IMR-90 (cell line): ENCODE measurements around the gene FGB. TPM values are rescaled to one million over a fixed set of nuclear protein-coding genes. Genes with fewer than 3 reads are reported as not detected.

ENCODE experiments used
- ATAC-seq: fragments of 200-7000 bp; cut with Tn5 transposase; 2 replicates; pipeline ENCODE4 v1.9.1; 2020; ENCODE audit warnings: low read depth, mild to moderate bottlenecking, moderate library complexity
- BruUV-seq: library from RNA; stranded (reverse); fragments of 400-500 nt; replicated peaks from 2 replicates; lab custom pipeline; 2021; lab: Mats Ljungman, UMichigan
- CTCF ChIA-PET: fragments of 300-600 bp; formaldehyde crosslinking; extraction: SDS; loops from one replicate; lab custom pipeline; 2021; ENCODE audit warnings: antibody characterized with exemption; lab: Yijun Ruan, JAX
- POLR2A ChIA-PET: fragments of 300-600 bp; sonication (Branson Sonifier 250); formaldehyde crosslinking; loops from one replicate; lab custom pipeline; 2022; ENCODE audit warnings: antibody characterized with exemption; ENCODE audit not compliant: unreplicated experiment; lab: Charles Lee
- DNase-seq: peaks from one replicate; pipeline ENCODE4 v3.0.0; 2013
- H2AFZ ChIP-seq: replicated peaks from 2 replicates; pipeline ENCODE3; 2013; ENCODE audit warnings: low read length, mild to moderate bottlenecking; ENCODE audit not compliant: poor library complexity
- H2AK5ac ChIP-seq: 2 replicates; pipeline ENCODE4 v1.6.1; 2013; ENCODE audit warnings: low read depth, low read length, inconsistent platforms
- H2AK9ac ChIP-seq: replicated peaks from 2 replicates; pipeline ENCODE3; 2013; ENCODE audit warnings: mild to moderate bottlenecking, low read depth, low read length, moderate library complexity; ENCODE audit not compliant: poor library complexity
- H2BK120ac ChIP-seq: 2 replicates; pipeline ENCODE4 v1.6.1; 2013; ENCODE audit warnings: low read depth, low read length, inconsistent platforms
- H2BK15ac ChIP-seq: 3 replicates; pipeline ENCODE4 v1.6.1; 2013; ENCODE audit warnings: low read depth, low read length, inconsistent platforms
- H2BK20ac ChIP-seq: 2 replicates; pipeline ENCODE4 v1.6.1; 2013; ENCODE audit warnings: low read depth, mild to moderate bottlenecking, inconsistent platforms, low read length, moderate library complexity
- H2BK5ac ChIP-seq: 2 replicates; pipeline ENCODE4 v1.6.1; 2013; ENCODE audit warnings: mild to moderate bottlenecking, low read depth, low read length, inconsistent platforms; ENCODE audit not compliant: poor library complexity, severe bottlenecking
- H3K14ac ChIP-seq: replicated peaks from 2 replicates; pipeline ENCODE4 v1.6.1; 2013; ENCODE audit warnings: low read depth, low read length, inconsistent platforms
- H3K18ac ChIP-seq: 2 replicates; pipeline ENCODE4 v1.6.1; 2013; ENCODE audit warnings: low read depth, low read length, control low read depth
- H3K23ac ChIP-seq: 2 replicates; pipeline ENCODE4 v1.6.1; 2013; ENCODE audit warnings: low read depth, low read length, inconsistent platforms
- H3K27ac ChIP-seq: 2 replicates; pipeline ENCODE4 v1.5.1; 2013; ENCODE audit warnings: mild to moderate bottlenecking, control low read depth, low read length; ENCODE audit not compliant: insufficient read depth
- H3K27me3 ChIP-seq: 2 replicates; pipeline ENCODE4 v1.6.1; 2013; ENCODE audit warnings: low read length; ENCODE audit not compliant: control insufficient read depth, insufficient read depth
- H3K36me3 ChIP-seq: 2 replicates; pipeline ENCODE4 v1.6.1; 2013; ENCODE audit warnings: low read length, mixed read lengths; ENCODE audit not compliant: control insufficient read depth, insufficient read depth
- H3K4ac ChIP-seq: 2 replicates; pipeline ENCODE4 v1.6.1; 2013; ENCODE audit warnings: low read depth, low read length, inconsistent platforms
- H3K4me1 ChIP-seq: 2 replicates; pipeline ENCODE4 v1.6.1; 2013; ENCODE audit warnings: low read length, mixed read lengths; ENCODE audit not compliant: control insufficient read depth, insufficient read depth
- H3K4me2 ChIP-seq: 2 replicates; pipeline ENCODE4 v1.6.1; 2013; ENCODE audit warnings: low read depth, mild to moderate bottlenecking, control low read depth, low read length, moderate library complexity
- H3K4me3 ChIP-seq: 2 replicates; pipeline ENCODE4 v1.5.1; 2013; ENCODE audit warnings: low read depth, mild to moderate bottlenecking, control low read depth, low read length, moderate library complexity; ENCODE audit not compliant: insufficient read depth
- H3K56ac ChIP-seq: 2 replicates; pipeline ENCODE4 v1.6.1; 2013; ENCODE audit warnings: low read length, inconsistent platforms; ENCODE audit not compliant: insufficient read depth; ENCODE audit errors: extremely low read depth
- H3K79me1 ChIP-seq, 2 experiments: 2 replicates each; pipeline ENCODE4 v1.6.1; 2013; ENCODE audit warnings: low read length in 2 of 2, inconsistent platforms in 1 of 2, low read depth in 1 of 2
- H3K9ac ChIP-seq: 2 replicates; pipeline ENCODE4 v1.6.1; 2013; ENCODE audit warnings: low read depth, low read length, control low read depth
- H3K9me1 ChIP-seq: 2 replicates; pipeline ENCODE4 v1.6.1; 2013; ENCODE audit warnings: low read length, inconsistent platforms; ENCODE audit not compliant: insufficient read depth
- H3K9me3 ChIP-seq: 2 replicates; pipeline ENCODE4 v1.6.1; 2013; ENCODE audit warnings: low read length; ENCODE audit not compliant: control insufficient read depth, insufficient read depth
- H4K20me1 ChIP-seq: 2 replicates; pipeline ENCODE4 v1.6.1; 2013; ENCODE audit warnings: low read length, inconsistent platforms; ENCODE audit not compliant: insufficient read depth
- H4K5ac ChIP-seq: 2 replicates; pipeline ENCODE4 v1.6.1; 2013; ENCODE audit warnings: mild to moderate bottlenecking, low read depth, low read length, control low read depth
- H4K8ac ChIP-seq, 2 experiments: 2 replicates each; pipeline ENCODE4 v1.6.1; 2013; ENCODE audit warnings: low read depth in 2 of 2, low read length in 2 of 2, control low read depth in 1 of 2, inconsistent platforms in 1 of 2
- H4K91ac ChIP-seq: 2 replicates; pipeline ENCODE4 v1.6.1; 2013; ENCODE audit warnings: low read depth, low read length, inconsistent platforms; ENCODE audit not compliant: insufficient read depth
- CEBPB ChIP-seq: IDR thresholded peaks from 2 replicates; pipeline ENCODE4 v1.6.1; 2012; ENCODE audit warnings: low read depth, low read length, improper control_type of control experiment
- CHD1 ChIP-seq: IDR thresholded peaks from 2 replicates; pipeline ENCODE4 v1.6.1; 2012; ENCODE audit warnings: low read depth, low read length, improper control_type of control experiment
- MAFK ChIP-seq: IDR thresholded peaks from 2 replicates; pipeline ENCODE4 v1.6.1; 2012; ENCODE audit warnings: low read depth, low read length, improper control_type of control experiment
- MAZ ChIP-seq: IDR thresholded peaks from 2 replicates; pipeline ENCODE4 v1.6.1; 2012; ENCODE audit warnings: low read depth, mild to moderate bottlenecking, low read length, improper control_type of control experiment, moderate library complexity, borderline replicate concordance
- MXI1 ChIP-seq: IDR thresholded peaks from 2 replicates; pipeline ENCODE4 v1.6.1; 2012; ENCODE audit warnings: low read depth, mild to moderate bottlenecking, low read length, moderate library complexity, borderline replicate concordance
- NFE2L2 ChIP-seq: fragments of 150-350 bp; IDR thresholded peaks from 2 replicates; pipeline ENCODE4 v1.6.1; 2016; ENCODE audit warnings: low read depth, mild to moderate bottlenecking, low read length
- POLR2A ChIP-seq: IDR thresholded peaks from 2 replicates; pipeline ENCODE4 v1.6.1; 2012; ENCODE audit warnings: mild to moderate bottlenecking, low read depth, low read length
- RAD21 ChIP-seq: IDR thresholded peaks from 2 replicates; pipeline ENCODE4 v1.6.1; 2012; ENCODE audit warnings: low read length, improper control_type of control experiment
- SMC3 ChIP-seq: fragments of 150-350 bp; IDR thresholded peaks from 2 replicates; pipeline ENCODE4 v1.6.1; 2016; ENCODE audit warnings: low read depth, mild to moderate bottlenecking, antibody characterized with exemption, low read length, moderate library complexity
- WGBS, 2 experiments: methylation state at CpG; one replicate each; pipeline versions ENCODE4 v1.1.5 to v1.1.7; 2013; ENCODE audit warnings: missing lambda C conversion rate in 2 of 2; ENCODE audit not compliant: insufficient read length in 1 of 2; ENCODE audit errors: extremely low coverage in 2 of 2; 5-methylcytosine and 5-hydroxymethylcytosine counted together
- dilution Hi-C: fragments of 300-500 bp; cut with HindIII; formaldehyde crosslinking; loops from one replicate; pipeline ENCODE4 v1.14.3; 2018; ENCODE audit warnings: low sequenced_read_pairs; ENCODE audit not compliant: unreplicated experiment
- in situ Hi-C: fragments of 300-500 bp; cut with MboI; formaldehyde crosslinking; loops from 3 replicates; pipeline ENCODE4 v1.14.3; 2019; ENCODE audit warnings: low sequenced_read_pairs, inconsistent platforms, mixed read lengths
- intact Hi-C: fragments of 100-400 bp; cut with micrococcal nuclease; formaldehyde crosslinking; loops from 2 replicates; pipeline ENCODE4 v1.10.0; 2022
- polyA plus RNA-seq, 3 experiments: library from polyadenylated mRNA; depleted of rRNA; stranded (reverse); fragments of >200 nt; gene quantifications; 2 replicates each; pipeline ENCODE4 v1.2.3, GENCODE V29; 2012; ENCODE audit warnings: low replicate concordance in 1 of 3
- total RNA-seq: library from RNA; depleted of rRNA; stranded (reverse); fragments of >200 nt; gene quantifications from 2 replicates; pipeline ENCODE4 v1.2.3, GENCODE V29; 2012
- TF ChIP-seq, protein P1 (sequence below): fragments of 150-350 bp; IDR thresholded peaks from 2 replicates; pipeline ENCODE4 v1.6.1; 2016; ENCODE audit warnings: low read depth, mild to moderate bottlenecking, low read length, moderate library complexity, borderline replicate concordance

Gene FGB
- total and polyA plus RNA-seq, 2 of the 4 experiments (the other 2 are of a cell fraction), result not detected

DNA sequence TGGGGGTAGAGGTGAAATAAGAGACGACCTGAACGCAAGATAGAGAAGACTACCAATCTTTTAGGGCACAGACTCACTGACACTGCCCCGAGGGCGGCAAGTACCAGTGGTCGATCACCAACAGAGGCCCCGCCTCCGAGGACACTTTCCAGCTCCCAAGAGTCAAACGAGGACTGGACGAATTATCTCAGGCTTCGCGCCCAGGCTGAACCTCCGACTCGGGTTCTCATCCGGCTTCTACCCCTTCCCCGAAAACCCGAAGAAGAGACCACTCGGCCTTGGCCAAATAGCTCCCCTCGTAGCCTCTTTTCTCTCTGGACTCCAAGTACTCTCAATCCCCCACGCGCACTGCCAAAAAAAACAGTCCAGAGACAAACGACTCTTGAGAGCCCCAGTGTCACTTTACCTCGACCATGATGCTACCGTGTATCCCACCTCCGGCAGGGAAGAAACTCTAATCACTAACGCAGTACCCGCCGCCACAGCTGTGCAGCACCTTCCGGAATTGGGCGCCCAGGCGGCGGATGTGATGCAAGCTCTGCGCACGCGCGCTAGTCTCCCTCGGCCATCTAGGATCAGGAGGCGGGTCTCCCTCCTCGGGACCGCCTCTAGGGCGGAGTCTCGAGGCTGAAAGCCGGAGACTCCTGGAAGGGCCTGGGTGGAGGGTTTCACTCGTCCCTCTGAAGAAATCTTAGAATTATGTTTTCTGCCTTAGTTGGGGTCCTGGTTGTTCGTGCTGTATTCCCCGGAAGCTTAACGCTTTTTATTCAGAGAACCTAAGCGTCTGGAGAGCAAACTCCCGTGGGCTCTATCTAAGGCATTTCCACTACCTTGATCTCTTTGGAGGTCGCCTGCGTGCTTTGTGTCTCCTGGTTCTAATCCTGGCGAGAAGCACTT, 12.7 kb upstream of the FGB start, which contains the start of gene PLRG1:
Gene PLRG1, minus strand, starts transcription at position 507 of the 897 bp plus-strand sequence. Its CDS starts 92 bp downstream, at position 415.
- DNase-seq (peak; percentile 91), ATAC-seq (peak; percentile 99)
- dilution Hi-C loops (no loop called here), intact Hi-C loops (loop anchor here (10.0 kb wide), 1 partner anchor 375 kb away; no protein-coding TSS in a partner anchor), in situ Hi-C loops (loop anchor here (5.0 to 25.0 kb wide), 3 partner anchors 67 to 812 kb away; no protein-coding TSS in a partner anchor)
- CTCF ChIA-PET, result interaction anchor here (0.6 to 1.5 kb wide), 8 partner anchors 9 to 136 kb away, joined by 3 to 6 read pairs (median 4); no protein-coding TSS in a partner anchor
- peak within 1 kb of the TSS; percentile 96 to 97 for H4K8ac ChIP-seq
- no peak within 1 kb of the TSS; the same call in 1 of the 2 replicates for H2BK120ac ChIP-seq
- H2AFZ ChIP-seq, result peak within 1 kb of the TSS; percentile 95
- peak within 1 kb of the TSS; percentile 81 for H3K4ac ChIP-seq
- peaks cover 5% of the 10 kb centered on the region for H3K36me3 ChIP-seq
- BruUV-seq, result no TSS peak
- TF ChIP-seq SMC3 (no peak), POLR2A (peak; percentile 69), CEBPB (peak; percentile 94), MAFK (no peak), RAD21 (no peak), CHD1 (no peak), NFE2L2 (no peak), MXI1 (0 out of 2 replicates have a peak, but pooled peaks have one; percentile 33), MAZ (peak; percentile 20; the same call in 1 of the 2 replicates)
- TF ChIP-seq, protein P1, sequence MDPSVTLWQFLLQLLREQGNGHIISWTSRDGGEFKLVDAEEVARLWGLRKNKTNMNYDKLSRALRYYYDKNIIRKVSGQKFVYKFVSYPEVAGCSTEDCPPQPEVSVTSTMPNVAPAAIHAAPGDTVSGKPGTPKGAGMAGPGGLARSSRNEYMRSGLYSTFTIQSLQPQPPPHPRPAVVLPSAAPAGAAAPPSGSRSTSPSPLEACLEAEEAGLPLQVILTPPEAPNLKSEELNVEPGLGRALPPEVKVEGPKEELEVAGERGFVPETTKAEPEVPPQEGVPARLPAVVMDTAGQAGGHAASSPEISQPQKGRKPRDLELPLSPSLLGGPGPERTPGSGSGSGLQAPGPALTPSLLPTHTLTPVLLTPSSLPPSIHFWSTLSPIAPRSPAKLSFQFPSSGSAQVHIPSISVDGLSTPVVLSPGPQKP, result no peak
- H3K27me3 ChIP-seq, result no peaks in the 10 kb centered on the region; the same call in 1 of the 2 replicates
- H3K4me3 ChIP-seq, result peak within 1 kb of the TSS; percentile 72
- H2BK20ac ChIP-seq, result peak within 1 kb of the TSS; percentile 13; the same call in 1 of the 2 replicates
- H3K14ac ChIP-seq, result peak within 1 kb of the TSS; percentile 77
- H3K4me2 ChIP-seq, result peak within 1 kb of the TSS; percentile 98
- H3K4me1 ChIP-seq, result no peaks in the 10 kb centered on the region
- H3K9ac ChIP-seq, result peak within 1 kb of the TSS; percentile 95
- 1% methylated on average over 17 of the region's 51 CpGs; no CpG with 5 or more reads in 1 of the 2 experiments for WGBS, 2 experiments
- H3K56ac ChIP-seq, result peak within 1 kb of the TSS; percentile 91; the same call in 1 of the 2 replicates
- no peaks in the 10 kb centered on the region for H3K9me3 ChIP-seq
- H3K9me1 ChIP-seq, result no peaks in the 10 kb centered on the region; the same call in 1 of the 2 replicates
- no peak within 1 kb of the TSS for H2BK15ac ChIP-seq
- H3K27ac ChIP-seq, result peak within 1 kb of the TSS; percentile 76
- POLR2A ChIA-PET, result no interaction called here
- H4K91ac ChIP-seq, result peak within 1 kb of the TSS; percentile 65; the same call in 1 of the 2 replicates
- H2BK5ac ChIP-seq, result peak within 1 kb of the TSS; percentile 44
- peak within 1 kb of the TSS; percentile 57 for H2AK9ac ChIP-seq
- H4K5ac ChIP-seq, result peak within 1 kb of the TSS; percentile 83
- H3K18ac ChIP-seq, result peak within 1 kb of the TSS; percentile 50
- H2AK5ac ChIP-seq, result no peak within 1 kb of the TSS
- H3K79me1 ChIP-seq, result peaks cover 5 to 14% of the 10 kb centered on the region in 2 experiments; a peak in 3 of 4 replicates
- H3K23ac ChIP-seq, result peak within 1 kb of the TSS; percentile 78
- peaks cover 6% of the 10 kb centered on the region; the same call in 1 of the 2 replicates for H4K20me1 ChIP-seq
